HG02943 (cell line): ENCODE measurements around the gene POLH.
"Not testable (repeated sequence)": the region's sequence is repeated elsewhere in the genome, so short reads cannot be mapped to it uniquely, and the experiment has no call there.

Experiments
- ATAC-seq: cut with Tn5 transposase; IDR thresholded peaks from one replicate; pipeline ENCODE4 v1.9.1; 2021; ENCODE audit warnings: mild to moderate bottlenecking, low read depth, moderate library complexity; ENCODE audit not compliant: unreplicated experiment

POLH gene

DNA sequence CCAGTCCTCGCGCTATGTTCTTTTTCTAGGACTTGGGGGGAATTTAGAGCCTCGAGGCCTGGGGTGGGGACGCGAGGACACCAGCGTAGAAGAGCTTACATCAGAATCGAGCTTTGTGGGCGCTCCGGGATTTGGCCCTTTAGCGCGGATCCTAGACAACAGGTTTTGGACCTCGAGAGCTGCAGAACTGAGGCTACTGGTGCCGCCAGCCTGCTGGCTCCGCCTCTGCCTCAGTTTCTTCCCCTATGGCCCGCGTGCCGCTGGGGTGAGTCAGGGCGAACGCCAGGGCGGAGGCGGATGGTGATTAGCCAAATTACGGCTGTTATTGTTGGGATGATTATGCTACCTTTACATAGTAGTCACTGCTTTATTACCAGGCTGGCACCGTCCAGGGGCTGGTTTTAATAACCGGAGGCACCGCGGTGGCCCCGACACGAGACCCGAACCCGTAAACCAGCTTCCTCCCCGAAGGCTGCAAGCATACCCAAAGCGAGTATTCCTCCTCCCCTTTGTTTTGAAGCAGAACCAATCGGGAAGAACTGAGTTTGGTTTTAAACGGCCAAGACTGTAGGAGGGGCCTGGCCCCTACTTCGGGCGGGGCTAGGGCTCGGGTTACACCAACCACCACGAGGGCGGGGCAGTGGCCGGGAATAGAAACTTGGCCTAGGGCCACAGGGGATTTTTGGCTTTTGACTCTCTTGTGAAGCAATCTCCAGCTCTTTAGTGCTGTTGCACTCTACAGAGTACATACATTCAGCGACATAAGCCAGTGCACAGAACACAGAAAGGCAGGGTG is 53.7 kb downstream of the POLH start:
- peak; percentile 67 for ATAC-seq

DNA sequence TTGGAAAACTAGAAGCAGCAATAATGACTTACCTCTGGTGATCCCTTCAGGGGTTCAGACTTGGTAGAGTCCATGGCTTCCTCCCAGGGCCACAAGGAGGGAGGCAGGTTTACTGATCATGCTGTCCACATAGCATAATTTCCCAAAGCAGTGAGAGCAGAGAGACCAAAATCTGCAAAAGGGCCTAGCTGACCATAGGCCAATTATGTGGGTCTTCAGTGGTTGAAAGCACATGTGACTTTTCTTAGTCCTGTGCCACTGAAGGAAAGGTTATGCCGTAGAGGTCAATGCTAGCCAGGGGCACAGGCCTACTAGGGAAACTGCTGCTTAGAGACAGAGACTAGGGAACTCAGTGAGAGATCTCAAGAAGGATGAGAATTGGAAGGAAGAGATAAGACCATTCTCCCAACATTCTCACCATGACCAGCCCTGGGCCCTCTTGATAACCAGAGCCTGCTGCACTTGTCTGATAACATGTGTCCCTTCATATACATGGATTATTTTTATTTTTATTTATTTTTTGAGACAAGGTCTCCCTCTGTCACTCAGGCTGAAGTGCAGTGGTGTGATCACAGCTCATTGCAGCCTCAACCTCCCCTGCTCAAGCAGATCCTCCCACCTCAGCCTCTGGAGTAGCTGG is 55.1 kb downstream of the POLH start:
- no peak for ATAC-seq

DNA sequence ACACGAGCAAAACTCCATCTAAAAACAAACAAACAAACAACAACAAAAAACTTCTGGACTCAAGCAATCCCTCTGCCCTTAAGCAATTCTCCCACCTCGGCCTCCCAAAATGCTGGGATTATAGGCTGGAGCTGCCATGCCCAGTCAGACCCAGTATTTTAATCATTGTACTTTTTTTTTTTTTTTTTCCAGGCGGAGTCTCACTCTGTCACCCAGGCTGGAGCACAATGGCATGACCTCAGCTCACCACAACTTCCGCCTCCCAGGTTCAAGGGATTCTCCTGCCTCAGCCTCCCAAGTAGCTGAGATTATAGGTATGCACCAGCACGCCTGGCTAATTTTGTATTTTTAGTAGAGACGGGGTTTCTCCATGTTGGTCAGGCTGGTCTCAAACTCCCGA is 57.0 kb downstream of the POLH start:
- ATAC-seq: not testable (repeated sequence)

DNA sequence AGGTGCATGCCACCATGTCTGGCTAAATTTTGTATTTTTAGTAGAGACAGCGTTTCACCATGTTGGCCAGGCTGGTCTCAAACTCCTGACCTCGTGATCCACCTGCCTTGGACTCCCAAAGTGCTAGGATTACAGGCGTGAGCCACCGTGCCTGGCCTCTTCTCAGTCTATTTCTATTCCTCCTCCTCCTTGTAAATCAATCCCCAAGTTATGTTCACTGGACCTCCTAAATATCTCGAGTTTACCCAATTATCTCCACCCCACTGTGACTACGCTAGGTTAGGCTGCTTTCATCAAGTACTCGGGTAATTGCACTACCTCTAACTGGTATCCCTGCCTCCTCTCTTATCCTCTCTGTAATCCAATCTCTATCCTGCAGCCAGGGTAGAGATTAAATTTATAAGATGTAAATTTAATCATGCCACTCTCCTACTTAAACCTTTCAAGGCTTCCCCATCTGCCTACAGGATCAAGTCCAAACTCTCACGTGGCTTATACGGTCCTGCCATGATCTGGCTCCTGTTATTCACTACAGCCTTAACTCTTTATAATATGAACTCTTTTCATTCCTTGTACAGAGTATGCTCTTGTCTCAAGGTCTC is 58.8 kb downstream of the POLH start:
- ATAC-seq: no peak

DNA sequence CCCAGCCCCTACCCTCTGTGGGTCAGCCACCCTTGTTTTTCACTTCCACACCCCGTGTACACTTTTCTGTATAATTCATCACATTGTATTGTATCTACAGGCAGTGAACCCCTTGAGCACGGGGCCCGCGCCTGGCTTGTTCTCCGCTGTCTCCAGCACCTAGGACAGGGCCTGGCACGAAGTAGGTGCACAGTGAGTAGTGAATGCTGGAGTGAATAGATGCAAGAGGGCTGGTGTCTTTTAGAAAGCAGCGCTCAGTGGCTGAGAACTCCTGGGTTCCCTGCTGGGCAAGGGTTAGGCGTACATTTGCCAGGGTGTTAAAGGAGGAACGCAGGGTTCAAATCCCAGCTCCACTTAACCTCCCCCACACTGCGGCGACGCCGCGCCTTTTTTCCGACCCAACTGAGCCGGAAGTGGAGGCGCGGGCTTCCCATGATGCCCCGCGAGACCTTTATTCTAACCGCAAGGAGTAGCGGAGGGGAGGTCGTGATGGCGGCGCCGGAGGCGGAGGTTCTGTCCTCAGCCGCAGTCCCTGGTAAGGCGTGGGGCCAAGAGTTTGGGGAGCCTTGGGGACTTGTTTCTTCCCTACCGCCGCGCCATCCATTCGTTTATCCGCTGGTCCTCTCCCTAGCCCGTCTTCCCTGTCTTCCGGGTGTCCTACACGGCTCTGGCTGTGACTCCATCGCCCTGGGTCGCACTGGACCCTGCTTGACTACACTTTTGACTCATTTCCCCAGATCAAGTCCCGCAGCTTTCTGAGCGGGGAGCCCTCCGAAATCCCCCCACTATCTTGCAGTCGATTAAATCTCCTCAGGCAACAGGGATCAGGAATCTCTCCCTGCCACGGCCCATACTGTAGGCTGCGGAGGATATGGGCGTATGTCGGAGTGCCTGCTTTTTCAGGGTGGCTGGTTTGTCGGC is 59.7 kb downstream of the POLH start, which contains the start of gene MAD2L1BP:
Gene MAD2L1BP, plus strand, starts transcription at position 454 of the 921 bp plus-strand sequence. Its CDS starts 36 bp downstream, at position 490.
- ATAC-seq: no peak

DNA sequence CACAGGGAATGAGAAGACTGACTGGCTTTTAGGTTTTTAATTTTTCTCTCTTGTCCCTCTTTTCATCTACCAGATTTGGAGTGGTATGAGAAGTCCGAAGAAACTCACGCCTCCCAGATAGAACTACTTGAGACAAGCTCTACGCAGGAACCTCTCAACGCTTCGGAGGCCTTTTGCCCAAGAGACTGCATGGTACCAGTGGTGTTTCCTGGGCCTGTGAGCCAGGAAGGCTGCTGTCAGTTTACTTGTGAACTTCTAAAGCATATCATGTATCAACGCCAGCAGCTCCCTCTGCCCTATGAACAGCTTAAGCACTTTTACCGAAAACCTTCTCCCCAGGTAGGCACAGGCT is 60.3 kb downstream of the POLH start:
- no peak for ATAC-seq

DNA sequence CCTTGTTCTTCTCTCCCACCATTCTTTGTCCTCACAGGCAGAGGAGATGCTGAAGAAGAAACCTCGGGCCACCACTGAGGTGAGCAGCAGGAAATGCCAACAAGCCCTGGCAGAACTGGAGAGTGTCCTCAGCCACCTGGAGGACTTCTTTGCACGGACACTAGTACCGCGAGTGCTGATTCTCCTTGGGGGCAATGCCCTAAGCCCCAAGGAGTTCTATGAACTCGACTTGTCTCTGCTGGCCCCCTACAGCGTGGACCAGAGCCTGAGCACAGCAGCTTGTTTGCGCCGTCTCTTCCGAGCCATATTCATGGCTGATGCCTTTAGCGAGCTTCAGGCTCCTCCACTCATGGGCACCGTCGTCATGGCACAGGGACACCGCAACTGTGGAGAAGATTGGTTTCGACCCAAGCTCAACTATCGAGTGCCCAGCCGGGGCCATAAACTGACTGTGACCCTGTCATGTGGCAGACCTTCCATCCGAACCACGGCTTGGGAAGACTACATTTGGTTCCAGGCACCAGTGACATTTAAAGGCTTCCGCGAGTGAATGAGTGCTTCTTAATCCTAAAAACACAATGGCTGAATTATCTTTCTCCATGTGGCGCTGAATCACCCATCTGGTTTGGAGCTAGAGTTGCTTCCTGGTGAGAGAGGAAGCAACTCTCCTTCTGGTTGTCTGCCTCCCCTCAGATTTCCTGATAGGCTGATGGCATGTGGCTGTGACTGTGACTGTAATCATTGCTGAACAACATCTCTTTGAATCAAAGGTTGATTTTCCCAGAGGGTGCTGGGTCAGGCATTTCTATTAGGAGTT is 64.2 kb downstream of the POLH start:
- ATAC-seq: no peak

DNA sequence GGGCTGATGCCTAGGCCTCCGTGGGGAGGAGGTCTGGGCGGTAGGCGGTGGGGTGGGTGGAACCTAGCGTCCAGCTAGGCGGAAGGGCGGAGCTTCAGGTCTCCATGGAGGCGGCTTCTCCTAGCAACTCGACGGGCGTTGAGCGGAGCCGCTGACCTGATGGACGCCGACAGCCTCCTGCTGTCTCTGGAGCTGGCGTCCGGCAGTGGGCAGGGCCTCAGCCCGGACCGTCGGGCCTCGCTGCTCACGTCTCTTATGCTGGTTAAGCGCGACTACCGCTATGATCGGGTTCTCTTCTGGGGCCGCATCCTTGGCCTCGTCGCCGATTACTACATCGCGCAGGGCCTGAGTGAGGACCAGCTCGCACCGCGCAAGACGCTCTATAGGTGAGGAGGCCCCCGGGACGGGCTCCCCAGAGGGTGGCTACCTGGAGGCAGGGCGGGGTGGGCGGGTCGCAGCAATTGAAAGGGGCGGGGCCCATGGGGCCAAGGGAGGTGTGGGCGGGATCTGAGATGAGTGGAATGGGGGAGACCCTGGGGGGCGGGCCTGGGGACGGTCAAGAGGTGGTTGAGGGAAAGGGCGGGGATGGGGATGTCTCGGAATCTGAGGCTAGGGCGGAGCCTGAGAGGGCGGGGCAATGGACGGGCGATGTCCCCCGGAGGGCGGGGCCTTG is 69.1 kb downstream of the POLH start, which contains the start of gene RSPH9:
Gene RSPH9, plus strand, starts transcription at position 97 of the 673 bp plus-strand sequence. Its CDS starts 63 bp downstream, at position 160.
- no peak for ATAC-seq

DNA sequence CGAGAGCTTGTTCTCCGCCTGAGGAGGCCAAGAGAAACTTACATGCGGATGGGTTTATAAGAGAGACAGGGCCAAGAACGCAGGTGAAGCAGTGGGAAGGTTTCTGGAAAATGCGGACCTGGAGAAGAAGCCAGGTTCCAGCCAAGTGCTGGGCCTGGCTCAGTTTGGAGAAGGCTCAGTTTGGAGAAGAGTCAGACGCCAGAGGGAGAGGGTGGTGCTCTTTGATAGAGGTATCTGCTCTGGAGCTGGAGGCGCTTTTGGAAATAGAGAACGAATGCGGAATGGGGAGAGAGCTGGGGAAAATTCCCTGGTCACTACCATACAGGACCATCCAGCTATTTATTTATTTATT is 69.6 kb downstream of the POLH start:
- no peak for ATAC-seq

DNA sequence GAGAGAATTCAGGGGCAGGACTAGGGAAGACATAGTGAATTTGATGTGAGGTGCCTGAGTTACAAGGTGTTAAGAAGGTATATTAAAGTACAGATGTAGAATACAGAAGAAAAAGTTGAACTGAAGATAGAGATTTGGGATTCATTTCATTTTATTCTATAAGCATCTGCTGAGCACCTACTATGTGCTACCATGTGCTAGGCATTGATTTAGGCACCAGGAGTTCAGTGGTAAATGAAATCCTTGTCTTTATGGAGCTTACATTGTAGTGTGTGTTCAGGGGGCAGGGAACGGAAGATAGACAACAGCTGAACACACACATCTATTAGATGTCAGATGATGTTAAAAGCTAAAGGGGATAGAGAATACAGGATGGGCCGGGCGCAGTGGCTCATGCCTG is 71.6 kb downstream of the POLH start:
- no peak for ATAC-seq

DNA sequence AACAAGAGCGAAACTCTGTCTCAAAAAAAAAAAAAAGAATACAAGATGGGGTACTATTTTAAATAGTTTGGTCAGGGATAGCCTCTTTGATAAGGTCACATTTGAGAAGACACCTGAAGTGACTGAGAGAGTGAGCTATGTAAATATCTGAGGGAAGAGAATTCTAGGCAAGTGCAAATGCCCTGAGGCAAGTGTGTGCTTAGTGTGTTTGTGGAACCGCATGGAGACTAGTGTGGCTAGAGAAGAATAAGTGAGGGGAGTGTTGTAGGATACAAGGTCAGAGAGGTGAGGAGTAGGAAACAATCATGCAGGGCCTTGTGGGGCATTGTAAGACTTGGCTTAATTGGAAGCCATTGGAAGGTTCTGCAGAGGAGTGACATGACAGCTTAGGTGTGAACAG is 72.3 kb downstream of the POLH start:
- ATAC-seq: no peak

DNA sequence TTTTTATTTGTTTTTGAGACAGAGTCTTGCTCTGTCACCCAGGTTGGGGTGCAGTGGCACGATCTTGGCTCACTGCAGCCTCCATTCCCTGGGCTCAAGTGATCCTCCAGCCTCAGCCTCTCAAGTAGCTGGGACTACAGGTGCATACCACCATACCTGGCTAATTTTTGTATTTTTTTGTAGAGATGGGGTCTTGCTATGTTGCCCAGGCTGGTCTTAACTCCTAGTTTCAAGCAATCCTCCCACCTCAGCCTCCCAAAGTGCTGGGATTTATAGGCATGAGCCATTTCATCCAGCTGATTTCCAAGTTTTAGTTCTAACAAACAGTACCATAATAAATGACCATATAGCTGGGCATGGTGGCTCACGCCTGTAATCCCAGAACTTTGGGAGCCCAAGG is 76.8 kb downstream of the POLH start:
- ATAC-seq: not testable (repeated sequence)

DNA sequence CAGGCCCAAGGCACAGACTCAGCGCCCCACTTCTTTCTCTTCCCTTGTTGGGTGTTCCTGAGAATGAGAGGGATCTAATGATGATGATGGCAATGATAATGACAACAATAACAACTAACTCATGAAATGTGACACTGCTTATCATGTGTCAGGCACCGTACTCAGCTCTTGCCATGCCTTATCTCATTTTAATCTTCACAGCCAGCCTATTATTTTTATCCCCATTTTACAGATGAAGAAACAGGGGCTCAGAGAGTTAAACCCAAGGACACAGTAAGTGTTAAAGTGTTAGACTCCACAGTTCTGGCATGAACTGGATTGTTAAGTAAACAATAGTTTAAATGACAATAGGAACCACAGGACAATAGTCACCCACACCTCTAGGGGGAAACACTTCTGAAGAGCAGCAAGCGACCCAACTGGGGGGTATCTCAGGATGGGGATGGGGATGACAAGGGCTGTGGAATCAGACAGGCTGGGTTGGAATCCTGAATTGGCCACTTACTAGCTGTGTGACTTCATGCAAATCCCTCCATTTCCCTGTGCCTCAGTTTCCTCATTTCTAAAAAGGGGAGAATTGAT is 81.3 kb downstream of the POLH start:
- no peak for ATAC-seq

DNA sequence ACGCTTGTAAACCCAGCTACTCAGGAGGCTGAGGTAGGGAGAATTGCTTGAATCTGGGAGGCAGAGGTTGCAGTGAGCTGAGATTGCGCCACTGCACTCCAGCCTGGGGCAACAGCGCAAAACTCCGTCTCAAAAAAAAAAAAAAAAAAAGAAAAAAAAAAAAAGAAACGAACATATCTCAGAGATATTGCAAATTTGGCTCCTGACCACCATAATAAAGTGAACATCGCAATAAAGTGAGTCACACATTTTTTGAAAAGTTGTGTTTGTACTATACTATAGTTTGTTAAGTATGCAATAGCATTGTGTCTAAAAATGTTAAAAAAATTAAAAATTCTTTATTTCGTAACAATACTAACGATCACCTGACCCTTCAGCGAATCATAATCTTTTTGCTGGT is 82.2 kb downstream of the POLH start:
- no peak for ATAC-seq

DNA sequence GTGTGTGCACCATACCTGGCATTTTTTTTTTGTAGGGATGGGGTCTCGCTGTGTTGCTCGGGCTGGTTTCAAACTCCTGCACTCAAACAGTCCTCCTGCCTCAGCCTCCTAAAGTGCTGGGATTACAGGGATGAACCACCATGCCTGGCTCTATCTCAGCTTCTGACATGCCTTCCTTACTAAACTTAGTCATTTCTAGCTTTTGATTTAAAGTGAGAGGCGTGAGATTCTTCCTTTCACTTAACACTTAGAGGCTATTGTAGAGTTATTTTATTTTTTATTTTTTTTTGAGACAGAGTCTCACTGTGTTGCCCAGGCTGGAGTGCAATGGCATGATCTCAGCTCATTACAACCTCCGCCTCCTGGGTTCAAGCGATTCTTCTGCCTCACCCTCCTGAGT is 87.0 kb downstream of the POLH start:
- ATAC-seq: not testable (repeated sequence)
